ENCODE data around the gene NFATC3. TPM values are rescaled to one million over a fixed set of nuclear protein-coding genes. Genes with fewer than 3 reads are reported as not detected.

Gene NFATC3
- total RNA-seq, 1 donor from 2014 or later: 42.0 TPM

- H3K27me3 Mint-ChIP-seq (ENCODE audit: unreplicated experiment): no peaks in the 10 kb centered on the region
- TF ChIP-seq, protein P1, sequence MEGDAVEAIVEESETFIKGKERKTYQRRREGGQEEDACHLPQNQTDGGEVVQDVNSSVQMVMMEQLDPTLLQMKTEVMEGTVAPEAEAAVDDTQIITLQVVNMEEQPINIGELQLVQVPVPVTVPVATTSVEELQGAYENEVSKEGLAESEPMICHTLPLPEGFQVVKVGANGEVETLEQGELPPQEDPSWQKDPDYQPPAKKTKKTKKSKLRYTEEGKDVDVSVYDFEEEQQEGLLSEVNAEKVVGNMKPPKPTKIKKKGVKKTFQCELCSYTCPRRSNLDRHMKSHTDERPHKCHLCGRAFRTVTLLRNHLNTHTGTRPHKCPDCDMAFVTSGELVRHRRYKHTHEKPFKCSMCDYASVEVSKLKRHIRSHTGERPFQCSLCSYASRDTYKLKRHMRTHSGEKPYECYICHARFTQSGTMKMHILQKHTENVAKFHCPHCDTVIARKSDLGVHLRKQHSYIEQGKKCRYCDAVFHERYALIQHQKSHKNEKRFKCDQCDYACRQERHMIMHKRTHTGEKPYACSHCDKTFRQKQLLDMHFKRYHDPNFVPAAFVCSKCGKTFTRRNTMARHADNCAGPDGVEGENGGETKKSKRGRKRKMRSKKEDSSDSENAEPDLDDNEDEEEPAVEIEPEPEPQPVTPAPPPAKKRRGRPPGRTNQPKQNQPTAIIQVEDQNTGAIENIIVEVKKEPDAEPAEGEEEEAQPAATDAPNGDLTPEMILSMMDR (IDR thresholded peaks at IDR 0.05): no peak
- DNase-seq (ENCODE audit: extremely low spot score, unreplicated experiment): no peak
- no peak overlapping the region for H3K27ac Mint-ChIP-seq (ENCODE audit: unreplicated experiment)
- H3K36me3 Mint-ChIP-seq (ENCODE audit: unreplicated experiment): peaks cover 45% of the 10 kb centered on the region
- H3K4me3 Mint-ChIP-seq (ENCODE audit: unreplicated experiment): no peak overlapping the region
- no peaks in the 10 kb centered on the region for H3K9me3 Mint-ChIP-seq (ENCODE audit: unreplicated experiment)
- no peaks in the 10 kb centered on the region for H3K4me1 Mint-ChIP-seq (ENCODE audit: unreplicated experiment)
Observed at GRCh38 chr16:68186877-68187276, 101.7 kb downstream of the NFATC3 start.

DNA sequence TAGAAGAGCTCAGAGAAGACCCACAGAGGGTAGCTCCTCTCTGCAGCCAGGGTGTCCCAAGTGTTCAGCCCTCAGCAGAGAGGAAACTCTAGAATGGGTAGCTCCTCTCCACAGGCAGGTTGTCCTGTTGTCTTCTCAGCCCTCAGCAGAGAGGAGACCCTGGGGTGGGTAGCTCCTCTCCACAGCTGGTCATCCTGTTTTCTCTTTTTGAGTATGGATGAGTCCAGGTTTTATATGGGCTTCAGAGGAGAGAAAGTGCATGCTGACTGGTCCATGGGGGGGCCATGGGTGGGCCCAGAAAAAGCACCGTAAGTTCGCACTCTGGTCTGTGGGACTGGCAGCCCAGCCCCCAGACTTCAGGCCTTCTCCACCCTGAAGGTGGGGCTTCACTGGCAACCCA lies 102.3 kb downstream of the NFATC3 start:
- no peak overlapping the region for H3K4me3 Mint-ChIP-seq (ENCODE audit: unreplicated experiment)
- H3K27me3 Mint-ChIP-seq (ENCODE audit: unreplicated experiment): no peaks in the 10 kb centered on the region
- no peaks in the 10 kb centered on the region for H3K4me1 Mint-ChIP-seq (ENCODE audit: unreplicated experiment)
- no peaks in the 10 kb centered on the region for H3K9me3 Mint-ChIP-seq (ENCODE audit: unreplicated experiment)
- TF ChIP-seq, protein P1 (IDR thresholded peaks at IDR 0.05): no peak
- DNase-seq (ENCODE audit: extremely low spot score, unreplicated experiment): no peak
- H3K27ac Mint-ChIP-seq (ENCODE audit: unreplicated experiment): no peak overlapping the region
- H3K36me3 Mint-ChIP-seq (ENCODE audit: unreplicated experiment): peaks cover 45% of the 10 kb centered on the region

DNA sequence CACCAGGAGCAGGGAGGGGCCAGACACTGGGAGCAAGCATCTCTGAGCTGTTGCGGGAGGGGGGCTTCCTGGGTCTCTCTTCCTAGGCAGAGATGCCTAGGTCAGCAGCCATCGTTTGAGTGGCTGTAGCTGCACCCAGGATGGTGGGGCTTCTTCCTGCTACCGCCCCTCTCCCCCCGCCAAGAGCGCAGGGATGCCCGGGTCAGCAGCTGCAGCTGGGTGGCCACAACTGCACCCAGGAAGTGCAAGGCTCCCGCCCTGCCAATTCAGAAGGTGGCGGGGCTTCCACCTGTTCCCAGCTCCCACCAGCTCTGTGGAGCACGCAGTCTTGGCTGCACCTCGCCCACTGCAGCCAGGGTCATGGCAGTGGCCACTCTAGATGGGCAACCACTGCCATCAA lies 103.0 kb downstream of the NFATC3 start:
- no peak for DNase-seq (ENCODE audit: extremely low spot score, unreplicated experiment)
- no peak overlapping the region for H3K4me3 Mint-ChIP-seq (ENCODE audit: unreplicated experiment)
- no peaks in the 10 kb centered on the region for H3K9me3 Mint-ChIP-seq (ENCODE audit: unreplicated experiment)
- TF ChIP-seq, protein P1 (IDR thresholded peaks at IDR 0.05): no peak
- H3K27ac Mint-ChIP-seq (ENCODE audit: unreplicated experiment): no peak overlapping the region
- H3K4me1 Mint-ChIP-seq (ENCODE audit: unreplicated experiment): no peaks in the 10 kb centered on the region
- peaks cover 45% of the 10 kb centered on the region for H3K36me3 Mint-ChIP-seq (ENCODE audit: unreplicated experiment)
- no peaks in the 10 kb centered on the region for H3K27me3 Mint-ChIP-seq (ENCODE audit: unreplicated experiment)

DNA sequence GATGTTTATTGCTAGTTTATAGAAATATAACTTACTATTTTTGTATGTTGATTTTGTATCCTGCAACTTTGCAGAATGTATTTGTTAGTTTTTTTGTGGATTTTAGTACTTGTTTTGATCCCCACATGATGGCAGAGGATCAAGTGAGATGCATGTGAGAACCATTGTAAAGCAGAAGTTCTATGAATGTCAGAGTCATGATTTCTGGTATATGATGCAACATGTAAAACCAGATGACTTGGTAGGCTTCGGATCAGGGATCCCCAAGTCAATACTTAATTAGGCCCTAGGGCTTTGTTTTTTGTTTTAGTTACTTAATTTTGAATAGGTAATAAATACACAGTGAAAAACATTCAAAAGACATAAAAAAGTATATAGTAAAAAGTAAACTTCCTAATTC lies 104.9 kb downstream of the NFATC3 start:
- Mint-ChIP-seq H3K27ac (ENCODE audit: unreplicated experiment) (no peak overlapping the region), H3K36me3 (ENCODE audit: unreplicated experiment) (peaks cover 35% of the 10 kb centered on the region), H3K4me1 (ENCODE audit: unreplicated experiment) (no peaks in the 10 kb centered on the region), H3K27me3 (ENCODE audit: unreplicated experiment) (no peaks in the 10 kb centered on the region), H3K9me3 (ENCODE audit: unreplicated experiment) (no peaks in the 10 kb centered on the region), H3K4me3 (ENCODE audit: unreplicated experiment) (no peak overlapping the region)
- no peak for DNase-seq (ENCODE audit: extremely low spot score, unreplicated experiment)
- TF ChIP-seq, protein P1 (IDR thresholded peaks at IDR 0.05): no peak

- TF ChIP-seq, protein P1 (IDR thresholded peaks at IDR 0.05): no peak
Observed at GRCh38 chr16:68190736-68191510, 105.8 kb downstream of the NFATC3 start.

More at GRCh38 chr16:68190736-68191510, 105.8 kb downstream of the NFATC3 start:
- Mint-ChIP-seq H3K27ac (ENCODE audit: unreplicated experiment) (no peak overlapping the region), H3K9me3 (ENCODE audit: unreplicated experiment) (no peaks in the 10 kb centered on the region), H3K27me3 (ENCODE audit: unreplicated experiment) (no peaks in the 10 kb centered on the region), H3K4me3 (ENCODE audit: unreplicated experiment) (no peak overlapping the region), H3K36me3 (ENCODE audit: unreplicated experiment) (peaks cover 29% of the 10 kb centered on the region), H3K4me1 (ENCODE audit: unreplicated experiment) (no peaks in the 10 kb centered on the region)
- DNase-seq (ENCODE audit: extremely low spot score, unreplicated experiment): no peak

Data from osteocyte (in vitro differentiated cells).